HG03097 (cell line): ENCODE measurements around the gene OR7C2.

Source experiments
- ATAC-seq: cut with Tn5 transposase; IDR thresholded peaks from one replicate; pipeline ENCODE4 v1.9.1; 2021; ENCODE audit not compliant: unreplicated experiment, low FRiP score

OR7C2 gene

DNA sequence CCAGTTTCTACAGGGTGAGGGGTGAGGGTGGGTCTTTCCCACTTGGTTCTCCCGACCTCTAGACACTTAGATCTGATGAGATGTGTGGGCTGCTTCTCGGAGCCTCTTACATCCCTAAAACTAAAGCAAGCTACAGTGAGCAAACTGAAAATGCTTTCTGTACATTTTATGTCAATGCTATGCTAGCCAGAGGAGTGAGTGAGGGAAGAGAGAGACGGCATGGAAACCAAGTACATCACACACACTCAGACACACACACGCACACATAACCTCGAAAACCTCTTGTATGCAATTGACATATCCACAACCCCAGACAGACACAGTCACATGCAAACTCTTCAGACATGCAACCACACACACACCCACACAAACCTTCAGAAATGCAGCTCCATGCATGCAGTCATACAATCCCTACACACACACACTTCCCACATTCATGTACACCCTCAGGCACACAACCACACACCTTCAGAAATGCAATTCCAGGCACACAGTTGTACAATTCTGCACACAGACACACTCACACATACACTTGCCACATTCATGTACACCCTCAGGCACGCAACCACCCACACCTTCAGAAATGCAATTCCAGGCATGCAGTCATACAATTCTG, 37.0 kb downstream of the OR7C2 start:
- no peak for ATAC-seq

DNA sequence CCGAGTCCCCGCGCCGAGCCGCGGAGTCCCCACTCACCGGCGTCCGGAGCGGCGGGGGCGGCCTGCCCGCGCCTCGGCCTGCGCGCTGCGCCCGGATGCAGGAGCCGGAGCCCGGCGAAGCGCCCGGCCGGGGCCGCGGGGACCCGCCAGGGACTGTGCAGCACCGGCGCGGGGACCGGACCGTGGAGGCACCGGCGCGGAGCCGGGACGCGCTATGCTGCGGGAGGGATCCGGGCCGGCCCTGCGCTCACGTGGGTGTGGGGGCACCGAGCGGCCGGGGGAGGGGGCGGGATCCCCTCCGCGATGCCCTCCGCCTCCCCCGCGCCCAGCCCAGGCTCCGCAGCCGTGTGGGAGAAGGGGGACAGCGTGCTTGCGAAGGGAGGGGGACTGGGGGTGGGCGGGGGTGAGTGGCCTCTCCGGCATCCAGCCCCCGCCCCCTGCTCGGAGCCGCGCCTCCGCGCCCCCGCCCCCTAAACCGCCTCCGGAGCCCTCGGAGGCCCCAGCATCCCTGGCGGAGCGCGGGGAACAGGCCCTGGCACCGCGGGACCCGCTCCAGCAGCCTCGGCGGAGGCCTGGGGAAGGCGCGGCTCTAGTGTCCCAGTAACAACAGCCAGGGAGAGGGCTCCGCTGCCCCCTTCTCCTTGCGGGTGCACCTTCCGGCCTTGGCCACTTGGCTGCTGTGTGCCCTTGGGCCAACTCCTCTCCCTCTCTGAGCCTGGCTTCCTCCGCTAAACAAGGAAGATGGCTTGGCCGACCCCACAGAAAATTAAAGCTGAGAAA, 38.4 kb downstream of the OR7C2 start, which contains the start of gene SLC1A6:
Gene SLC1A6, minus strand, starts transcription at position 389 of the 780 bp plus-strand sequence. CDS start 6,954 bp downstream, outside the sequence.
- ATAC-seq: no peak

DNA sequence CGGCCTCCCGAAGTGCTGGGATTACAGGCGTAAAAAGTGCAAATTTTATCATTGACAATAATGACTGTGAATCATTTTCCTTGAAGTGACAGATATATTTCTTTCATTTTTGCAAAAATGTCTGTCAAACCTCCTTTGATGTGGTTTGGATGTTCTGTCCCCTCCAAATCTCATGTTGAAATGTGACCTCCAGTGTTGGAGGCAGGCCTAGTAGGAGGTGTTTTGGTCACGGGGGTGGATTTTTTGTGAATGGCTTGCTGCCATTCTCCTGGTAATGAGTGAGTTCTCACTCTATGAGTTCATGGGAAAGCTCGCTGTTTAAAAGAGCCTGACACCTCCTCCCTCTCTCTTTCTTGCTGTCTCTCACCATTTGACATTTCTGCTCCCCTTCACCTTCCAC, 43.8 kb downstream of the OR7C2 start:
- no peak for ATAC-seq
